ENCODE data around the gene NFIC.
"Not testable (repeated sequence)": the region's sequence is repeated elsewhere in the genome, so short reads cannot be mapped to it uniquely, and the experiment has no call there.

Gene NFIC

DNA sequence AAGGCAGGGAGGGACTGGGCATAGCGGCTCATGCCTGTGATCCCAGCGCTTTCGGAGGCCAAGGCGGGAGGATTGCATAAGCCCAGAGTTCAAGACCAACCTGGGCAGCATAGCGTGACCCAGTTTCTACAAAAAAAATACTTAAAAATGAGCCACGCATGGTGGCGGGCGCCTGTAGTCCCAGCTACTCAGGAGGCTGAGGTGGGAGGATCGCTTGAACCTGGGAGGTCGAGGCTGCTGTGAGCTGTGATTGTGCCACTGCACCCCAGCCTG is 86.5 kb downstream of the NFIC start:
- DNase-seq (ENCODE audit: low read depth): not testable (repeated sequence)

DNA sequence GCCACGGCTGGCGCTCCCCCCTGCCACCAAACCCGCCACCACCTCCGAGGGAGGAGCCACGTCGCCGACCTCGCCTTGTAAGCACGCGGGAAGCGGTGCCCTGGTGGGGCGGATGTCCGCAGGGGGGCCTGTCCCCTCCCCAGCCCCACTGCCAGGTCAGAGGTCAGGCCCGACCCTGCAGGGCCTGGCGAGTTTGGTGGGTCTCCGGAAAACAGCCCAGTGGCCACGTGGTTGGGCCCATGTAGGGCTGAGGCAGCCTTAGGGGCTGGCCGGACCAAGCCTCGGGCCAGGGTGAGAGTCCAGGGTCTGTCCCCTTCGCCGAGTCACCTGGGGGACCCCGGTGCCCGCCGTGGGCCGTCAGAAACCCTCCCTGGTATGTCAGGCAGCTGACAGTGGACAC is 87.5 kb downstream of the NFIC start:
- no peak for DNase-seq (ENCODE audit: low read depth)

DNA sequence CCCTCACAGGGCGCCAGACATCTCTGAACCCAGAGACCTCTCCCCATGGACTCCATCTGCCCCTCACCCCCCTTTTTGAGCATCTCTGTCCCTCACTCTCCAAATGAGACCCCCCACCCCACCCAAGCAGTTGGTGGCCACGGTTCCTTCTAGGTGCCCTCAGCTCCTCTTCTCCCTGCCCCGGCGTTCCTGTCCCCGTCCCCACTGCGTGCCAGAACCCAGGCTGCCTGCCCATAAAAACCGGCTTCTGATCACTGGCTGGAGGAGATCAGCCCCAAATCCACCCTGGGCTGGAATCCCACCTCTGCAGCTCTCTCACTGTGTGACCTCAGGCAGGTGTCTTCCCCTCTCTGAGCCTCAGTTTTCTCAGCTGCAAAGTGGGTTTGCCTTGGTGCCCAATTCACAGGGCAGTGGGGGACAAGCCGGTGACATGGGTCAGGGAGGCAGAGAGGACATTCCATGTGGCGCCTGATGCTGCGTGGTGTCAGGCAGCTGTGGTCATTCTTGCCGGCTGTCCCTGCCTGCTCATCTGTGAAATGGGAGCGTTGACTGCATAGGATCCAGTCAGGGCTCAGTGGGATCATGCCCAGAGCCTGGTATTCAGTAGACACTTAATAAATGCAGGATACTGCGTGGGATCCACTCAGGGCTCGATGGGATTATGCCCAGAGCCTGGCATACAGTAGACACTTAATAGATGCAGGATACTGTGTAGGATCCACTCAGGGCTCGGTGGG is 88.4 kb downstream of the NFIC start:
- no peak for DNase-seq (ENCODE audit: low read depth)

DNA sequence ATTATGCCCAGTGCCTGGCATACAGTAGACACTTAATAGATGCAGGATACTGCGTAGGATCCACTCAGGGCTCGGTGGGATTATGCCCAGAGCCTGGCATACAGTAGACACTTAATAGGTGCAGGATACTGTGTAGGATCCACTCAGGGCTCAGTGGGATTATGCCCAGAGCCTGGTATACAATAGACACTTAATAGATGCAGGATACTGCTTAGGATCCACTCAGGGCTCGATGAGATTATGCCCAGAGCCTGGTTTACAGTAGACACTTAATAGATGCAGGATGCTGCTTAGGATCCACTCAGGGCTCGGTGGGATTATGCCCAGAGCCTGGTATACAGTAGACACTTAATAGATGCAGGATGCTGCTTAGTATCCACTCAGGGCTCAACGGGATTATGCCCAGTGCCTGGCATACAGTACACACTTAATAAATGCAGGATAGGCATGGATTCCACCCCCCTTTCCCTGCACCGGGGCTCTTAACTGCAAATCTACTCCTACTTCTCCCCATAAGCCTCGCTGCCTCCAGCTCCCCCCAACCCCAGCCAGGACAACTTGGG is 89.1 kb downstream of the NFIC start:
- no peak for DNase-seq (ENCODE audit: low read depth)

DNA sequence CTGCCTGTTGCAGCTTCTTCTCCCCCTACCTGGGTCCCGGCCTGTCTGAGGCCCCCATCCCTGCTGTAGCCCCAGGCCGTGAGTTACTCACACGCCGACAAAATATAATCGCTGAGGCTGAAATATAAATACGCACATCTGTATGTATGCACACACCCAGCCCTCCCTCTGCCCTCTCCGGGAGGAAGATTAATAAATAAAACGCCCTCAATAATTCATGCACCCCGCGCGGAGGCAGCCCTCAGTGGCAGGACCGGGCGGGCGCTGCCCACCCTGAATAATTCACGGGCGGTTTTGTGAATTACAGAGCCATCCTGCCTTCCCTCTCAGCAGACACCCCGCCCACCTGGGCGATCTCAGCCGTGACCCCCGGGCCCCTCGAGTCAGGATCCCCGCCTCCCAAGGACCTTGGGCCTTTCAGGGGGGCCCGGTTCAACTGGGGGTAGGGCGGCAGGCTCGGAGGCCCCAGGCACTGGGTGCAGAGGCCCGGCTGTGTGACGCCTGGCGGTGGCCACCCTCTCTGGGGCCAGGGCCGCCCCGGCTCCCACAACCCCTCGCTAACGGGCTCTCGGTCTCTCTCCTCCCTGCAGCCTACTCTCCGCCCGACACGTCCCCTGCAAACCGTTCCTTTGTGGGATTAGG is 89.7 kb downstream of the NFIC start:
- DNase-seq (ENCODE audit: low read depth): no peak

DNA sequence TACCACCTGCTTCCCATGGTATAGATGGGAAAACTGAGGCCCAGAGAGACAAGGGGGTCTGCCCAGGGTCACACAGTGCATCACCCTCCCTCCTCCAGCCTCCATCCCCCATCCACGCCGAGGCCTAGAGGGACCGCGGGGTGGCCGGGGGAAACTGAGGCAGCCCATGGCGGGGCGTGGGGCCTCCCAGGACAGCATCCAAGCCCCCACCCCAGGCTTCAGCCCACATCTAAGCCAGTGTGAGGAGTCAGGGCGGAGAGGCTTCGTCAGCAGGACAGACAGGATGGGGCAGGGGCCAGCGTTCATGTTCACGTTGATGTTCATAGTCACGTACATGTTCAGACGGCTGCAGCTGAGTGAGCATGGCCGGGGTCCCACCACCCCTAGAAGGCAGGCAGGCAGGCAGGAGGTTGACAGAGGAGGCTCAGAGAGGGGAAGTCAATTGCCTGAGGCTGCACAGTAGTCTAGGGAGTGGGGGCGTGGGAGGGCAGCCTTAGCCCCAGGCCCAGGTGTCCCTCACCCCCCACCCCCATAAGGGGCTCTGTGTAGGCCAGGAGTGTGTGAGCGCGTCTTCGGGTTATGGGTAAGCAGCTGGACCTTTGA is 90.6 kb downstream of the NFIC start:
- no peak for DNase-seq (ENCODE audit: low read depth)

DNA sequence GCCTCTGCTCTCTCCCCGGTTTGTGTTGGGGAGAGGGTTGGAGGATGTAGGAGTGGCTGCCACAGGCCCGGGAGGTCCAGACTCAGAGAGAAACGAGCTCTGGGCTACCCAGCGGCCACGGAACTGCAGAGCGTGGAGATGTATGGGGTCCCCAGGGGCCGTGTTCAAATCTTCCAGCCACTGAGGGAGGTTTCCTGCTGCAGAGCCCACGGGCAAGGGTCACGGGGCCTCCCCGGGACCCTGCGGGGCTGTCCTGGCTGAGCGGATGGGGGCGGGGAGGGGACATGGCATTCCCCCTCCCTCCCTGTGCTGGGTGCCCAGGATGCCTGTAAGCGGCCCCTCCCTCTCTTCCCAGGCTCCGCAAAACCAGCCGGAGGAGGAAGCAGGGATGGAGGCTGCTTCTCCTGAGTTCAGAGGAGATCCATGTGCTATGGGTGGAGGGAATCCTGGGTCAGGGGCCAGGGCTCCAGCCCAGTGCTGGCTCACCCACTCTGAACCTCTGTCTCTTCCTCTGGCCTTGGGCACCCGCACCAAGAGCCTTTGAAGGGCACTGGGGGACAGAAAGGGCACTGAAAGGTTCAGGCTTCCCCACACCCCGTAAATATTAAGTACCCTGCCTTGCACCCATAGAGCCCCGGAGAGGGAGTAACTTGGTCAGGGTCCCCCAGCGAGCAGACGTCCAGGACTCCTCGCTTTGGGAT is 91.3 kb downstream of the NFIC start:
- DNase-seq (ENCODE audit: low read depth): no peak

DNA sequence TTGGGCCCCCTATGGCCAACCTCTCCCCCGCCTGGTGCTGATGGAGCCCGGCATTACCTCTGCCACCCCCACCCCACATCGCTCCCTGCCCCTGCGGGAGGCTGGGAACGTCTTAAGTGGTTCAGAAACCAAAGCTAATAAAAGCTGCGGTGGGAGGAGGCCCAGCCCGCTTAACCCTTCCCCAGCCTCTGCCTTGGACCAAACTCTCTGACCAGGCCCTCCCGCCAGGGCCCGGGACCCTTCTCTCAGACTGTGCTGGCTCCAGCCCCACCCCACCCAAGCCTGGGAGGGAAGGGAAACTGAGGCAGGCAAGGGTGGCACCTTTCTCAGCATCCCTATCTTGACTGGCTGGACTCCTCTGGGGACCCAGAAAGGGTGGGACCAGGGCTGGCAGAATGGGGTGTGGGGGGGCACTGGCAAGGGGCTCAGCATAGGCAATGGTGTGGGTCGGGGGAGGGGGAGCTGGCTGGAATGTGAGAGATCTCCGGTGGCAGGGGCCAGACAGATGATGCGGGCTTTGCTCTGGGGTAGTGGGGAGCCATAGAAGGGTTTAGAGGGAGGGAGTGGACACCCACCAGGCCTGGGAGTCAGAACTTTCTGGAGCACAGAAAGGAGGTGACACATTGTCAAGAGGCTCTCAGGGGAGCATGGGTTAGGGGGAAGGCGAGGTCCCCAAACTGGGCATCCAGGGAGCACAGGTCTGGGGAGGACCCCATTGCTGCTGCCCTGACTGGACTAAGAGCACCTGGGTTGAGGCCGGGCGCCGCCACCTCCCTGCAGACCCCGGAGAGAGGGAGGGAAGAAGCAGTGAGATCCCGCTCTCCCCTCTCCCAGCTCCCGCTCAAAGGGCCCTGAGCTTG is 92.1 kb downstream of the NFIC start:
- no peak for DNase-seq (ENCODE audit: low read depth)

DNA sequence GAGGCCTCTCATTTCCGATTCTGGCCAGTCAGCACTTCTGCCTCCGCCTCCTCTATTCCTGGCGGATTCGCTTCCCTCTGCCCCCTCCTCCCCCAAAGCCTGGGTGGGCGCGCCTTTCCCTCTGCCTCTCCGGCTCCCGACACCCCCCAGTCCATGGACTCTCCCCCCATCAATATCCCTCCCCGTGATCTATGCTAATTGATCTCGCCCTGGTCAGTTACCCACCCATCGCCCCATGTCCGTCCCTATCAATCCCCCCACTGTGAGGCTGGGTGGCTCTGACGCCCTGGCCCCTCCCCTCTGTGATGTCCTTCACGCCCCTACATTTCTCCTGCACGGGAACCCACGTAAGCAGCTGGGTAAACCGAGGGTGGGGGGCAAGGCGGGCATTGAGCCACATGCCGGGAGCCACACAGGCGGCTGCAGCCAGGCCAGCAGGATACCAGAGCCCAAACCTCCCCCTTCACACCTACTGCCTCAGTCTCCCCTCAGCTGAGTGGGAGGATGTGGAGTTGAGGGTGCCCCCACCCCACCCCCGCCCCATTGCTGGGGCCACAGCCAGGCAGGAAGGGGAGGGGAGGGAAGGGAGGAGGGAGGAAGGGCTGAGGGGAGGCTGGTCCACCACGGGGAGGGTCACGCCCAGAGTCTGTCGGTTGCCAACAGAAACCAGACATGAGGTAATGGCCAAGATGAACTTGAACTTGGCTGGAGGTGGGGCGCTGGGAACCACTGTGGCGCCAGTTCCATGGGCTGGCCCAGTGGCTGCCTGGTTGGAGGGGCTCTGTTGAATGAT is 92.9 kb downstream of the NFIC start:
- DNase-seq (ENCODE audit: low read depth): peak; percentile 86

DNA sequence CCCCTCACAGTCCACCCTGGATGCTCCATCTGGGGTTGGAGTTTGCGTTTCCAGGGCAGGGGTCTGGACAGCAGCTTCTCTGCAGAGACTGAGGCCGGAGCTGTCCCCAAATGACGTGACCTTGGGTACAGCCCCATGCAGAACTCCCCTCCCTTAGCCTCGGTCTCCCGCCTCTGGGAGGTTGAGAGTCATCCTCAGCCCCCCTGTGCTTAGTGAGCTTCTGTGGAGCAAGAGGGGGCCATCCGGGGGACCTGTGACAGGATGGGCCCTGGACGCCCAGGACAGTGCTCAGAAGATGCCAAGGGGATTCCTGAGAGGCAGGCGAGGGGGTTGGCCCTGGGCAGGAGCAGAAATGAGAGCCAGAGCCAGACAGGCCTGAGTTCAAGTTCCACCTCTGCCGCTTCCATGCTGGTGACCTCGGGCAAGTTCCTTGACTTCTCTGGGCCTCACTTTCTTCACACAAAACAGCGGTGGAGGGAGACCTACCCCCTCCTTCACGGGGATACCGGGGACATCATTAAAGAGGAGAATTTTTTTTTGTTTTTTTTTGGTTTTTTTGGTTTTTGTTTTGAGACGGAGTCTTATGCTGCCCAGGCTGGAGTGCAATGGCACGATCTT is 93.7 kb downstream of the NFIC start:
- DNase-seq (ENCODE audit: low read depth): no peak

DNA sequence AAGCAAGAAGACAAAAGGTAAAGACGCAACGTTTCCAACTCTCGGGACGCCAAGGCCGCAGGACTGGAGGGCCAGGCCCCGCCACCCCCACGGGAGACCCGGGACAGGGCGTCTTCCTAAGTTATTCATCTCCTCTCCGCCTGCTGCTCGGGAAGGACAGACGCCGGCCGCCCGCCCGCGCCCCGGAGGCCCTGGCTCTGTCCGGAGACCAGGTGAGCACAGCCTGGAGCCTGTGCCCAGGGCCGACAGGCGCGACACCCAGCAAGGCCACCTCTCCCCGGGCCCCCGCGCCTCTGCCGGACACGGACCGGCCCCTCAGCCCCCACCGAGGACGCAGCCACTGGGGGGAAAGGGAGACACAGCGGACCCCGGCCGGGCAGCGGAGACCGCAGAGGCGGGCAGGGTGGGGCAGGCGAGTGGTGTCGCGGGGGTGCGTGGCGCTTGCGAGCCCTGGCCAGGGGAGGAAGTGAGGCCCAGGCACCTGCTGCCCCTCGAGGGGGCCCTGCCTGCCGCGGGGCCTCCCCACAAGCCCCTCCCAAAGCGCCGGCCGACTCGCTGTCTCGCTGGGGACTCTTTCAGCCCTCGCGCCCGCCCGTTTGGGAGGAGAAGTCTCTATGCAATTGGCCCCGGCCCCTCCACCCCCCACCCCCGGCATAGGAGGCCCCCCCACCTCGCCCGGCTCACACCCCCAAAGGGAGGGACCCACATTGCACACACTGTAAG is 96.8 kb downstream of the NFIC start:
- no peak for DNase-seq (ENCODE audit: low read depth)

DNA sequence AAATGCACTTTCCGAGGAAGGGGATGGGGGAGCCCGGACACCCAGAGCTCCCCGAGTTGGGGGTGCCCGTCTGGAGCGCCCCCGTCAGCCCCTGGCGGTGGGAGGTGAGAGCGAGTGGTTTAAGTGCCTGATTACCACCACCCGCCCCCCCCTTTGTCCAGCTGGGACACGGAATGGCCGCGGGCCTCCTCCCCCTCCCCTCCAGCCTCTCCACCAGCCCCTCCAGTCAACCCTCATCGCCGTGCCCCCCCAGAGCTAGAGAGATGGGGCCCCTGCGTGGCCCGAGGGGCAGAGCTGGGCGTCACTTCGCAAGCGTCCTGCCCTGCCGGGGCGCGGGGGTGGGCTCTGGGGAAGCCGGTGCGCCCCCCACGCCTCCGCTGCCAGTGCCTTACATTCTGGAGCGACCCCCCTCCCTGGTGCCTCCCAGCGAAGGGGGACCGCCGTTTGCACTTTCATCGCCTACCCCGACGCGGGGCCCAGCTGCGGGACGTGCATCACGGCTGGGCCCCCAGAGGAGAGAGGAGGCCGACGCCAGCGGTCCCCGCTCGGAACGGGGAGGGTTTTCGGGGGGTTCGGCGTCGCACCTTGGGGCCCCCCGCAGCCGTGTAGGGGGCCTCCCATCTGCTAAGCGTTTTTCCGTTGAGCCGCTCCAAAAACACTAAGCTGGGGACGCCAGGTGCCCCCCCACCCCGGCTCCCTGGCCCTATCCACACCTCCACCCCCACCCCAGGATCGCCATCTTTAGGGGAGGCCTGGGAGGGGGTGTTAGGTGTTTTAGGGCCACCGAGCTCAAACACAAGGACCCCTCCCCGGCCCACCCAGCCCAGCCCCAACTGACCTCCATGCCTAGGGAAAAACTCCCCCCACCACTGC is 97.6 kb downstream of the NFIC start:
- DNase-seq (ENCODE audit: low read depth): no peak

DNA sequence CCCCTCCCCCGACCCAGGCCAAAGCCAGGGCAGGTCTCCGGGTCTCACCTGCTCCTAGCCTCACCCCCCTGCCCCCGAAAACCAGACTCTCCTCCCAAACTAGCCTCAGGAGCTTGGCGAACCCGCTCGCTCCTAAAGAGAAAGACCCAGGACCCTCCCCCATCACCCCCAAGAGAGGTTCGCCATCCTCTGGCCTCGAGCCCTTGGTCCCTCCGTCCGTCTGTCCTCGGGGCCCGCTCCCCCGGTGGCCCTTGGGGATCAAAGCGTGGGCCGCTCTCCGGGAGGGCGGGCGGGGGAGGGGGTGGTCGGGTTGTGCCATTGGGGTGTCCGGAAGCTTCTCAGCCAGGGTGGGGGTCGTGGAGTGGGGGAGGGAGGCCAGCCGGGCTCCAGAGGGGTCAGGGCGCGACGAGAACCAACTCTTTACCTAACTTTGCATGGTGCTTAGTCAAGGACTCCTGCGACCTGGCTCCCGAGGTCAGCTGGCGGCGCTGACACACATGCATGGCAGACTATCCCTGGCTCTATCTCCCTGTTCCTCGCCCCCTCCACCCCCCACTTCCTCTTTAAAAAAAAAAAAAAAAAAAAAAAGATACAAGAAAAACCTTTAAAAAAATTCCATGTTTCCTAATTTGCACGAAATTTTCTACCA is 98.3 kb downstream of the NFIC start:
- no peak for DNase-seq (ENCODE audit: low read depth)

DNA sequence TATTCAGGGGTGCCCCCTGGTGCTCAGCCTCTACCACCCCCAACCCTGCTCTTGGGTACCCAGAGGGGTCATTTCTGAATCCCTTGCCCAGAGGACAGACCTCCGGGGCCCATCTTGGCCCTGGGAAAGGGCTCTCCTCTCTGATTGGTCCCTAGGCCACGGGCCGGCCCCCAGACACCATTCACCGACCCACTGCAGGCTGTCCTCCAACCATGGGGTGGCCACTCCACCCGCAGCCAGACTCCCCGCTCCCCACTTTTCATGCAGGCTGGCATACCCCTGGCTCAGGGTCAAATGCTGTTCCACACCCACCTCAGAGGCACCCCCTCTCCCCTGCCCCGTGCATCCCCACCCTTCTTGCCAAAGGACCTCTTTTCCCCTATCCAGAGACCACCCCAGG is 99.2 kb downstream of the NFIC start:
- no peak for DNase-seq (ENCODE audit: low read depth)

DNA sequence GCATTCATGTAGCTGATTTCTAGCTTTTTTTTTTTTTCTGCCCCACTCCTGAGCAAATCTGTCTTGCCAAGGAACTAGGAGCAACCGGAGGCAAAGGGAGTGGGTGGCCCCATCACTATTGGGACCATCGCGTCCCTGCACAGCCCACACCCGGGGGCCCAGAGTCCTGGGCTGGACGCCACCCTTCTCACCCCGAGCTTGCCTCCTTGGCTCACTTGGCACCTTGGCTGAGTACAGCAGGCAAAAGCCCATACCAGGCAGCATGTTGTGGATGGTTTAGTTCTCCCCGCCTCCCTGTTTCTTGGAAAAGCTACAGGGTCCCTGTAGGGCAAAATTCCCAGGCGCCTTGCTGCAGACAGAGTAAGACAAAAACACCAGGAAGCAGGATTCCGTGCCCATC is 100.3 kb downstream of the NFIC start:
- no peak for DNase-seq (ENCODE audit: low read depth)

DNA sequence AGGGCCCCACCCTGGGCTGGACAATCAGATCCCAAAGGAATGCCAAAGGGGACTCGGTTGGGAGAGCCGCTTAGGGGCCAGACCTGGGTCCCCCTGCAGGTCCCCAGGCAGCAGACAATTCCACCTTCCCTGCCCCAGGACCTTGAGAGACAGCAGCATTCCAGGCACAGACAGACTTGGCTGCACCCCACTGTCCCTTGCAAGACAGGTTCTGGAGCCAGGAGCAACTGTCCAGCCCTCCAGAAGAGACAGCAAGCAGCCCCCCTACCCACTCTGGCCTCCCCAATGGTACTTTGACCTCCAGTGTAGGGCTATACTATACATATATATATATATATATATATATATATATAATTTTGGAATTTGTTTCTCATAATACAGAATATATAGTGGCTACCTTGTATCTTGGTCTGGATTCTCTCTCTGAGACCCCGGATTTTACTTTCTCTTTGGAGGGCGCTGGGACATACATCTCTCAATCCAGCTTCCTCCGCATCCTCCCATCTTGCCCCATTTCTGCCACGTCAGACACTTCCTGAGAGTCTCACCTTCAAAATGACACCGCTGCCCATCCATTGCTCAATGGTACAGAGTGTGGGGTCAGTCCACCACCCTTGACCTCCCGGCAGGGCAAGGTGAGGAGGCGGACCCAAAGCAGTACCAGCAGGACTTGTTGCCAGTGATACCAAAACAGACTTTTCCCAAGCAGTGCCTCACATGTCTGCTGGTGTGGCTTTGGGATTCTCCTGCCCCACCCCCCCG is 101.2 kb downstream of the NFIC start:
- no peak for DNase-seq (ENCODE audit: low read depth)

DNA sequence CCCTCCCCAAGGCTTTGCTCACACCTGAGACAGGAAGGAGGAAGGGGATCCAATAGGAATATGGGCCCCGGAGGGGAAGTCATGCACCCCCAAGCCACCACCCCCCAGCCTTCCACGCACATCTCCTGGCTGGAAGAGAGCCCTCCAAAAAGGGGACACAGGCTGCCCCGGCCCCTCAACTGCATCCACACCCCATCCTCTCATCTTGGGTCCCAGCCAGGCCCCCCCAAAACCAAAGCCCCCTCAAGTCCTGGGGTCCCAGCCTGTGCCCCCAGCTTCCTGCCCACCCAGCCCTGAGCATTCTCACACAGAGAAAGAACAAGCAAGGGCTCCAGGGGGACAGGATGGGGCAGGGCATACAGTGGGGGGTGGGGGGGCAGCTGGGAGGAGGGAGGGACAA is 101.8 kb downstream of the NFIC start:
- DNase-seq (ENCODE audit: low read depth): no peak

All from stromal cell of bone marrow (primary cell).